ENCODE data around the gene ZMIZ1. TPM values are rescaled to one million over a fixed set of nuclear protein-coding genes. Genes with fewer than 3 reads are reported as not detected.

The ZMIZ1 gene
- 10 to 100 TPM; 16.2 to 16.7 TPM for total RNA-seq

GRCh38 chr10:79068562-79069324 is at the start of gene ZMIZ1:
Gene ZMIZ1, plus strand, starts transcription at chr10:79068966. Its CDS starts 132,667 bp downstream, at chr10:79201633.

GRCh38 chr10:79347226-79347893 is 278.6 kb downstream of the ZMIZ1 start, which contains the start of gene PPIF:
Gene PPIF, plus strand, starts transcription at chr10:79347469. Its CDS starts 80 bp downstream, at chr10:79347549.

Data from melanocyte of skin (primary cell).